ENCODE data around the gene SMYD3. TPM values are rescaled to one million over a fixed set of nuclear protein-coding genes. Genes with fewer than 3 reads are reported as not detected.

SMYD3 gene
- total RNA-seq, 4 donors from 2014 or later, result 33.7 to 105 (median 51.4) TPM

- DNase-seq, result no peak
- intact Hi-C loops (cut with DNase I), result no loop called here
- whole genome bisulfite sequencing, 2 donors, result 84 to 91% methylated on average over 2 of the region's 2 CpGs
- H3K36me3 ChIP-seq, result no peaks in the 10 kb centered on the region
- no peaks in the 10 kb centered on the region for H3K9me3 ChIP-seq
- TF ChIP-seq CTCF (IDR thresholded peaks at IDR 0.05) (no peak), POLR2A (IDR thresholded peaks at IDR 0.05) (no peak)
- peaks cover 5 to 23% of the 10 kb centered on the region in 2 donors for H3K4me1 ChIP-seq
- no peak overlapping the region for H3K27ac ChIP-seq
- no peak overlapping the region for H3K4me3 ChIP-seq (replicated peaks in 1 of 3)
- no peaks in the 10 kb centered on the region for H3K27me3 ChIP-seq
These were observed 59.6 kb downstream of the SMYD3 start for GRCh38 chr1:246447501-246447900.

- intact Hi-C loops (cut with DNase I), result no loop called here
- no peak overlapping the region for H3K4me3 ChIP-seq (replicated peaks in 1 of 3)
- no peaks in the 10 kb centered on the region for H3K27me3 ChIP-seq
- no peaks in the 10 kb centered on the region for H3K36me3 ChIP-seq
- 72 to 77% methylated on average over 3 of the region's 3 CpGs for WGBS, 2 donors
- H3K4me1 ChIP-seq, result peaks cover 5 to 23% of the 10 kb centered on the region in 2 donors
- no peaks in the 10 kb centered on the region for H3K9me3 ChIP-seq
- no peak overlapping the region for H3K27ac ChIP-seq
- no peak for DNase-seq
- no peak for TF ChIP-seq CTCF (IDR thresholded peaks at IDR 0.05)
- no peak for TF ChIP-seq POLR2A (IDR thresholded peaks at IDR 0.05)
These were observed 61.6 kb downstream of the SMYD3 start for GRCh38 chr1:246445503-246445902.

- no peak for TF ChIP-seq POLR2A (IDR thresholded peaks at IDR 0.05)
- TF ChIP-seq CTCF (IDR thresholded peaks at IDR 0.05), result no peak
- 88 to 92% methylated on average over 3 of the region's 3 CpGs for WGBS, 2 donors
These were observed 62.5 kb downstream of the SMYD3 start for GRCh38 chr1:246444617-246445016.

GRCh38 chr1:246437961-246438360 lies 69.1 kb downstream of the SMYD3 start:
- H3K27ac ChIP-seq, result no peak overlapping the region
- no peaks in the 10 kb centered on the region for H3K4me1 ChIP-seq
- intact Hi-C loops (cut with DNase I), result no loop called here
- H3K4me3 ChIP-seq (replicated peaks in 1 of 3), result no peak overlapping the region
- TF ChIP-seq POLR2A (IDR thresholded peaks at IDR 0.05) (no peak), CTCF (IDR thresholded peaks at IDR 0.05) (no peak)
- 76 to 83% methylated on average over 3 of the region's 3 CpGs for WGBS, 2 donors
- no peak for DNase-seq
- H3K36me3 ChIP-seq, result no peaks in the 10 kb centered on the region
- no peaks in the 10 kb centered on the region for H3K27me3 ChIP-seq
- H3K9me3 ChIP-seq, result no peaks in the 10 kb centered on the region

More at GRCh38 chr1:246444617-246445016, 62.5 kb downstream of the SMYD3 start:
- H3K27ac ChIP-seq, result no peak overlapping the region
- H3K27me3 ChIP-seq, result no peaks in the 10 kb centered on the region
- H3K4me1 ChIP-seq, result peaks cover 5 to 23% of the 10 kb centered on the region in 2 donors
- DNase-seq, result no peak
- no peak overlapping the region for H3K4me3 ChIP-seq (replicated peaks in 1 of 3)
- intact Hi-C loops (cut with DNase I), result no loop called here
- H3K36me3 ChIP-seq, result no peaks in the 10 kb centered on the region
- no peaks in the 10 kb centered on the region for H3K9me3 ChIP-seq

- TF ChIP-seq CTCF (IDR thresholded peaks at IDR 0.05), result no peak
- no peak for TF ChIP-seq POLR2A (IDR thresholded peaks at IDR 0.05)
- no peaks in the 10 kb centered on the region for H3K36me3 ChIP-seq
- no peak for DNase-seq
- H3K27ac ChIP-seq, result no peak overlapping the region
- WGBS, 2 donors, result 78 to 86% methylated on average over 6 of the region's 6 CpGs
- intact Hi-C loops (cut with DNase I), result no loop called here
- H3K4me3 ChIP-seq (replicated peaks in 1 of 3), result no peak overlapping the region
- no peaks in the 10 kb centered on the region for H3K4me1 ChIP-seq
- no peaks in the 10 kb centered on the region for H3K9me3 ChIP-seq
- no peaks in the 10 kb centered on the region for H3K27me3 ChIP-seq
These were observed 71.5 kb downstream of the SMYD3 start for GRCh38 chr1:246435421-246436041.
